Osteocyte (in vitro differentiated cells): ENCODE data around the gene C4orf50. TPM values are rescaled to one million over a fixed set of nuclear protein-coding genes. Genes with fewer than 3 reads are reported as not detected.

Source experiments
- DNase-seq: peaks from one replicate; pipeline ENCODE4 v3.0.0; 2021; ENCODE audit warnings: mixed read lengths; ENCODE audit not compliant: unreplicated experiment; ENCODE audit errors: extremely low spot score
- H3K27ac Mint-ChIP-seq: one replicate; pipeline ENCODE4 v1.8.0; 2021; ENCODE audit warnings: mild to moderate bottlenecking, mixed read lengths; ENCODE audit not compliant: unreplicated experiment
- H3K27me3 Mint-ChIP-seq: one replicate; pipeline ENCODE4 v1.8.0; 2021; ENCODE audit warnings: mixed read lengths; ENCODE audit not compliant: unreplicated experiment
- H3K36me3 Mint-ChIP-seq: one replicate; pipeline ENCODE4 v1.8.0; 2021; ENCODE audit warnings: mixed read lengths; ENCODE audit not compliant: unreplicated experiment
- H3K4me1 Mint-ChIP-seq: one replicate; pipeline ENCODE4 v1.8.0; 2021; ENCODE audit warnings: mixed read lengths; ENCODE audit not compliant: unreplicated experiment
- H3K4me3 Mint-ChIP-seq: one replicate; pipeline ENCODE4 v1.8.0; 2021; ENCODE audit warnings: mild to moderate bottlenecking, moderate library complexity, mixed read lengths; ENCODE audit not compliant: unreplicated experiment
- H3K9me3 Mint-ChIP-seq: one replicate; pipeline ENCODE4 v1.8.0; 2021; ENCODE audit warnings: mixed read lengths; ENCODE audit not compliant: unreplicated experiment
- CTCF ChIP-seq: fragments of 200-600 bp; sonication (generic); IDR thresholded peaks from 2 replicates; pipeline ENCODE4 v1.5.0; 2021; ENCODE audit warnings: antibody characterized with exemption, mild to moderate bottlenecking, moderate library complexity
- total RNA-seq: library from RNA; stranded (reverse); gene quantifications from 2 replicates; pipeline ENCODE4 v1.2.1, GENCODE V29; 2021

Gene C4orf50
- total RNA-seq, 1 donor from 2014 or later: not detected

GRCh38 chr4:6044276-6044675 is 26.0 kb upstream of the C4orf50 start:
- H3K27me3 Mint-ChIP-seq: peaks cover 8% of the 10 kb centered on the region
- DNase-seq: no peak
- H3K4me3 Mint-ChIP-seq: no peak overlapping the region
- no peaks in the 10 kb centered on the region for H3K36me3 Mint-ChIP-seq
- H3K9me3 Mint-ChIP-seq: no peaks in the 10 kb centered on the region
- no peak overlapping the region for H3K27ac Mint-ChIP-seq
- no peaks in the 10 kb centered on the region for H3K4me1 Mint-ChIP-seq
- no peak for TF ChIP-seq CTCF

- no peak for DNase-seq
- no peak overlapping the region for H3K27ac Mint-ChIP-seq
- H3K4me3 Mint-ChIP-seq: no peak overlapping the region
- H3K9me3 Mint-ChIP-seq: no peaks in the 10 kb centered on the region
- H3K36me3 Mint-ChIP-seq: no peaks in the 10 kb centered on the region
- H3K4me1 Mint-ChIP-seq: no peaks in the 10 kb centered on the region
- H3K27me3 Mint-ChIP-seq: peaks cover 8% of the 10 kb centered on the region
- TF ChIP-seq CTCF: no peak
Observed at GRCh38 chr4:6043843-6044242, 25.6 kb upstream of the C4orf50 start.

- Mint-ChIP-seq H3K4me1 (no peaks in the 10 kb centered on the region), H3K27me3 (peaks cover 8% of the 10 kb centered on the region), H3K36me3 (no peaks in the 10 kb centered on the region), H3K4me3 (no peak overlapping the region), H3K9me3 (no peaks in the 10 kb centered on the region), H3K27ac (no peak overlapping the region)
- DNase-seq: no peak
- no peak for TF ChIP-seq CTCF
Observed at GRCh38 chr4:6043188-6043587, 25.0 kb upstream of the C4orf50 start.

GRCh38 chr4:6042293-6043063 is 24.2 kb upstream of the C4orf50 start:
- no peaks in the 10 kb centered on the region for H3K4me1 Mint-ChIP-seq
- TF ChIP-seq CTCF: no peak
- H3K36me3 Mint-ChIP-seq: no peaks in the 10 kb centered on the region
- no peak overlapping the region for H3K27ac Mint-ChIP-seq
- no peak for DNase-seq
- no peak overlapping the region for H3K4me3 Mint-ChIP-seq
- H3K9me3 Mint-ChIP-seq: no peaks in the 10 kb centered on the region
- H3K27me3 Mint-ChIP-seq: peaks cover 8% of the 10 kb centered on the region

- DNase-seq: no peak
- TF ChIP-seq CTCF: no peak
- Mint-ChIP-seq H3K27ac (no peak overlapping the region), H3K27me3 (peaks cover 8% of the 10 kb centered on the region), H3K4me3 (no peak overlapping the region), H3K4me1 (no peaks in the 10 kb centered on the region), H3K9me3 (no peaks in the 10 kb centered on the region), H3K36me3 (no peaks in the 10 kb centered on the region)
Observed at GRCh38 chr4:6041800-6042199, 23.6 kb upstream of the C4orf50 start.
